Measurements from ENCODE around the gene TOX3.

GRCh38 chr16:52561910-52562741, 15.2 kb upstream of the TOX3 start:
- TF ChIP-seq, protein P1, sequence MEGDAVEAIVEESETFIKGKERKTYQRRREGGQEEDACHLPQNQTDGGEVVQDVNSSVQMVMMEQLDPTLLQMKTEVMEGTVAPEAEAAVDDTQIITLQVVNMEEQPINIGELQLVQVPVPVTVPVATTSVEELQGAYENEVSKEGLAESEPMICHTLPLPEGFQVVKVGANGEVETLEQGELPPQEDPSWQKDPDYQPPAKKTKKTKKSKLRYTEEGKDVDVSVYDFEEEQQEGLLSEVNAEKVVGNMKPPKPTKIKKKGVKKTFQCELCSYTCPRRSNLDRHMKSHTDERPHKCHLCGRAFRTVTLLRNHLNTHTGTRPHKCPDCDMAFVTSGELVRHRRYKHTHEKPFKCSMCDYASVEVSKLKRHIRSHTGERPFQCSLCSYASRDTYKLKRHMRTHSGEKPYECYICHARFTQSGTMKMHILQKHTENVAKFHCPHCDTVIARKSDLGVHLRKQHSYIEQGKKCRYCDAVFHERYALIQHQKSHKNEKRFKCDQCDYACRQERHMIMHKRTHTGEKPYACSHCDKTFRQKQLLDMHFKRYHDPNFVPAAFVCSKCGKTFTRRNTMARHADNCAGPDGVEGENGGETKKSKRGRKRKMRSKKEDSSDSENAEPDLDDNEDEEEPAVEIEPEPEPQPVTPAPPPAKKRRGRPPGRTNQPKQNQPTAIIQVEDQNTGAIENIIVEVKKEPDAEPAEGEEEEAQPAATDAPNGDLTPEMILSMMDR (IDR thresholded peaks at IDR 0.05): no peak
- TF ChIP-seq EP300 (IDR thresholded peaks at IDR 0.05) (no peak), POLR2A (IDR thresholded peaks at IDR 0.05) (no peak)

Measured in upper lobe of left lung (tissue), 4 donors.